Stimulated activated CD4-positive, alpha-beta T cell treated with anti-CD3 and anti-CD28 coated beads, Interleukin-4, amount 100 ng/mL, for 4 hours (primary cell): ENCODE measurements around the gene DAB1.
"Not testable (repeated sequence)": the region's sequence is repeated elsewhere in the genome, so short reads cannot be mapped to it uniquely, and the experiment has no call there.

Source experiments
- DNase-seq, 2 experiments: peaks; one replicate each; pipeline ENCODE4 v3.0.0-alpha.2; 2020

DAB1 gene

GRCh38 chr1:57353654-57354053 is 70.2 kb downstream of the DAB1 start:
- DNase-seq: no peak

- DNase-seq: no peak
Measured at GRCh38 chr1:57350610-57351009, 73.2 kb downstream of the DAB1 start.

- DNase-seq: no peak
Measured at GRCh38 chr1:57348921-57349320, 74.9 kb downstream of the DAB1 start.

GRCh38 chr1:57345916-57346315 is 77.9 kb downstream of the DAB1 start:
- DNase-seq: no peak

DNA sequence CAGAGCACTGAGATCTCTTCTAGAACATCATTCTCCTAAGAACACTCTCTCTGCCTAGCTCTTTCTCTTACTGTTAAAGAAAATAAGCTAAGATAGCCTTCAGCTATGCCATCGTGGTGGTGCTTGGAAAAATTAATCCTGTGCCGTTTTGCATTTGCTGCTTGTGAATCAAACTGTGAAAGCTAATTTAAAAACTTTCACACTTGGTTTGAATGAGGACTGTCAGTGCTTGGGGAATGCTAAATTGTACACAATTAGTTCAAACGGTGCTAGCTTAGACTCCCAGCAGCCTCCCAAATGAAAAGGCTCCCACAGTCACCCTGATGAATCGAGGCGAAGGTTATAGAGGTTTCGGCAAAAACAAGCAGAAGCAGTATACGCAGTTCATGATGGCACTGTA is 79.6 kb downstream of the DAB1 start:
- no peak for DNase-seq

DNA sequence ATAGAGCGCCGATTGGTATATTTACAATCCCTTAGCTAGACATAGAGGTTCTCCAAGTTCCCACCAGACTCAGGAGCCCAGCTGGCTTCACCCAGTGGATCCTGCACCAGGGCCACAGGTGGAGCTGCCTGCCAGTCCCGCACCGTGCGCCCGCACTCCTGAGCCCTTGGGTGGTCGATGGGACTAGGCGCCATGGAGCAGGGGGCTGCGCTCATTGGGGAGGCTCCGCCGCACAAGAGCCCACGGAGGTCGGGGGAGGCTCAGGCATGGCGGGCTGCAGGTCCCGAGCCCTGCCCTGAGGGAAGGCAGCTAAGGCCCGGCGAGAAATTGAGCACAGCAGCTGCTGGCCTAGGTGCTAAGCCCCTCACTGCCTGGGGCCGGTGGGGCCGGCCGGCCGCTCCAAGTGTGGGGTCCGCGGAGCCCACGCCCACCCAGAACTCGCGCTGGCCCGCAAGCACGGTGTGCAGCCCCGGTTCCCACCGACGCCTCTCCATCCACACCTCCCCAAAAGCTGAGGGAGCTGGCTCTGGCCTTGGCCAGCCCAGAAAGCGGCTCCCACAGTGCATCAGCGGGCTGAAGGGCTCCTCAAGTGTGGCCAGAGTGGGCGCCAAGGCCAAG is 80.5 kb downstream of the DAB1 start:
- not testable (repeated sequence) for DNase-seq

- DNase-seq: no peak
Measured at GRCh38 chr1:57341721-57342120, 82.1 kb downstream of the DAB1 start.

DNA sequence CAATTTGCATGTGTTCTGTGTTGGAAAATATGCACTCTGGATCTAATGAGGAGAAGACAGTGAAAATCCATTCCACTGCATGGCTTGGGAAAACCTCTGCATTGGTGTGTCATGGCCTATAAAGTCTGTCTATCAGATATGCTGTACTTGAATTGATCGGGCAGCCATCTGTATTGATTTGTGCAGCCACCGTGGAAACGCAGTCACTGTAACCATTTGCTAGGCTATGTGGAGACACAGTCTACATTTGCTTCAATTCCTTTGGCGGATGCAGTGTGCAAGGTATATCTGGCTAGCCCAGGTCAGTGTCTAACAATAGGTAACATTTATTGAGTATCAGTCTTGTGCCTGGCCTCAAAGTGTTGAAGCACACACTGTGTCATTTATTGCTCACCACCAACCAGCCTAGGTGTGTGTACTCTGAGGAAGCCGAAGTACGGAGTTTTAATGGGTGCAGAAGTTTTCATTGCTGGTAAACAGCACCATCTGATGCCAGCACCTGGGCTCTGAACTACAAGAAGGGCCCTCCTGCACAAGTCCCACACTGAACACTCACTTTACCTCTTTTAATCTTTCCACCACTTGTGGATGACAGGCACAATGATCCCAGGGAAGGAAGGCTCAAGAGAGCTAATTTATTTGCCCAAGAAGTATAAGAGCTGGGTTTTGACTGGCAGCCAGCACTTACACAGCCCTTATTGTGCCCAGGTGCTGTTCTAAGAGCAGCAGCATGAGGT is 83.4 kb downstream of the DAB1 start:
- no peak for DNase-seq

DNA sequence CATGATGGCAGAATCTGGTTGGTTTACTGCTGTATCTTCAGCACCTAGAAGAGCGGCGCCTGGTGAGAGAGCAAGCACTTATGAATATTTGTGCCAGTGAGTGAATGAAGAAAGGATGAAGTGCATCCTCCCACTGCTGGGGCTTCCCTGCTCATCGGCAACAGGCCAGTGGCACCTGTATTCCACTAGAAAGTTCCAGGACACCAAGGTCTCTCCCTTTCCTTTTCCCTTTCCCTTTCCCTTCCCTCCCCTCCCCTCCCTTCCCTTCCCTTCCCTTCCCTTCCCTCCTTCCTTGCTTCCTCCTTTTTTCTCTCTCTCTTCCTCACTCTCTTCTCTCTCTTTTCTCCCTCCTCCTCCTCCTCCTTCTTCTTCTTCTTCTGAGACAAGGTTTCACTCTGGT is 86.2 kb downstream of the DAB1 start:
- DNase-seq: no peak

- DNase-seq: no peak
Measured at GRCh38 chr1:57336793-57337192, 87.1 kb downstream of the DAB1 start.

- no peak for DNase-seq
Measured at GRCh38 chr1:57331620-57332019, 92.2 kb downstream of the DAB1 start.

DNA sequence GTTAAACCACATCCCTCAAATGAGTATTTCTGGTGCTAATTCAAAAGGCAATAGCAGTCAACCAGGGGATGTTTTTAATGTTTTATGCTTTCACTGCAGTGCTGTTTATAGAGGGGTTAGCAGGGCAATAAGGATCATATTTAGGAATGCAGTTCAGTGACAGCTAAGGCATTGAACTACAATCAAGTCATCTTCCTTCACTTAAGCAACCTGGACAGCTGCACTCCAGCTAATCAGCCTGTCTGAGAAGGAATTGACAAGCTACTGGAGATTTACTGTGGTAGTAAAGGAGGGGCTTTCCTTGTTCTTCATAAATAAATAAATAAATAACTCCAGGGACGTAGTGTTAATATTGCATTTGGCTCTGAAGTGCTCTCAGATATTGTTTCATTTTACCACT is 93.9 kb downstream of the DAB1 start:
- DNase-seq: no peak

GRCh38 chr1:57329001-57329527 is 94.8 kb downstream of the DAB1 start:
- DNase-seq: no peak

DNA sequence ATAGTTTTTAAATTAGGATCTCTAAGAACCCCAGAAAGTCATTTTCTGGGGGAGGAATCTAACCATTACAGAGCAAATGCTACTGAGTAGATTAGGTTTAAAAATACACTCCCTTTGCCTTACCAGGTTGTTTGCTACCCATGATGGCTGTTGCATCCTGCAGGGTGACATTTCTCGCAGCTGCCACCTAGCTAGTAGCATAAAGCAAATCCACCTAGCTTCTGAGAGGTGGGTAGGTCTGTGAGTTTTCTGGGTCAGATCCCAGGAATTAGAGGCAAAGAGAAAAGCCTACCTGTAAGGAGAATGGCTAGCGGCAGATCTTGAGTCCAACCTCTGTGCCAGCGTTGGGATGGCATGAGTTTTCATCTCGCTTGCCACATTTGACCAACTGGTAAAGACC is 95.9 kb downstream of the DAB1 start:
- DNase-seq: no peak

- no peak for DNase-seq
Measured at GRCh38 chr1:57327336-57327735, 96.5 kb downstream of the DAB1 start.

- DNase-seq: no peak
Measured at GRCh38 chr1:57325536-57325935, 98.3 kb downstream of the DAB1 start.

DNA sequence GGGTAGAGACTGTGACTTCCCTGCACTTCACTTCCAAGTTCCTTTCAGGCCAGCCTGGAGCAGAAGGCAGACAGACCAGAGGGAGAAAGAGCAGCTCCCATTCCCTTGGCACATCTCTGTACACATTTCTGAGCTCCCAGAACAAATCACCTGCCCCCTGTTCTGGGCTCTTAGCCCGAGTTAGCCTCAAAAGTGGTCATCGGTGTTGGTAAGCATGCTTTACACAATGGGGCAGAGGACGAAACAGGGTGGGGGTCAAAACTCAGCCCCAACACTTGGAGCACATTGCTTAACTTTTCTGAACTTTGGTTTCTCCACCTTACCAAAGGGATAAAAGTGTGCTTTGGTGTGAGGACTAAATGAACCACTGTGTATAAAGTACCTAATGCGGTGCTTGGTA is 98.7 kb downstream of the DAB1 start:
- DNase-seq: no peak

GRCh38 chr1:57324388-57324787 is 99.5 kb downstream of the DAB1 start:
- no peak for DNase-seq

DNA sequence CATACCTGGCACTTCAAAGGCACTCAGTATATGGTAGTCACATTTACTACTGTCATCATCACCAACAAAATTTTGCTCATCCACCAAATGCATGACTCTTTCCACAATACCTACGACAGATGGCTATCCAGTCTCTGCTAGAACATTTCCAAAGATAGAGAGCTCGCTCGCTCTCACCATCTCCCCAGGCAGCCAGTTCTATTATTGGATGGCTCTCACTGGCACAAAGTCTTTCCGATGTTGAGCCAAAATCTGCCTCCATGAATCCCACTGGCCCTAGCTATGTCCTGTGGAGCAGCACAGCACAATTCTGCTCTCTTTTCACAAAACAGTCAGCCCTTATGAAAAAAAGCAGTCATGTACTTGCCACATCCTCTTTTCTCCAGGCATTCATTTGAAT is 102.1 kb downstream of the DAB1 start:
- no peak for DNase-seq

GRCh38 chr1:57319791-57320190 is 104.1 kb downstream of the DAB1 start:
- no peak for DNase-seq

- DNase-seq: no peak
Measured at GRCh38 chr1:57319165-57319564, 104.7 kb downstream of the DAB1 start.

DNA sequence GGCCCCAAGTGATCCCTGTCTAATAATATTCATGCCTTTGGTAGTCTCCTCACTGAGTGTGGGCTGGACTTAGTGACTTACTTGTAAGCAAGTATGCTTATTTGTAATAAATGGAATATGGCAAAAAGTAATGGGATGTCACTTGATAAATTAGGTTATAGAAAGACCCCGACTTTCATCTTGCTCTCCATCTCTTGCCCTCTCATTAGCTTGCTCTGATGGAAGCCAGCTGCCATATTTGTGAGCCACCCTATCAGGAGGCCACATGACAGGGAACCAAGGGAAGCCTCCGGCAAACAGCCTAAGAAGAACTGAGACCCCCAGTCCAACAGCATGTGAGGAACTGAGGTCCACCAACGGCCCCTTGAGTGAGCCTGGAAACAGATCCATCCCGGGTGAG is 107.0 kb downstream of the DAB1 start:
- DNase-seq: no peak

DNA sequence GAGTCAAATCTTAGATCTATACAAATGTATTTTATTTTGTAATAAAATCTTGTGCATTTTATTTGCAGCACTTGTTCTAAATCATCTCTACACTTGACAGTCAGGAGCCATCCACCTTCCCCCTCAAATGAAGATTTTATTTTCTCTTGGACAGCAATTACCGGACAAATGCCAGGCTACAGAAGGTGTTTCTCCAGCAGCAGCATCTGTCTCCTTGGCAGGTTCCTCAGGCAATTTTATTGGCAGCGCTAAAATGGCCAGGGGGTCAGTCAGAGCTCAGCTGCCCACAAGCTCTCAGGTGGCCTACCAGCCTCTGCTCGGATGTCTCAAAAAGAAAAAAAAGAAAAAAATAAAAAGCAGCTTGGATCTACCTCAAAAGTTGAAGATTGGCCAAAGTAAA is 107.6 kb downstream of the DAB1 start:
- no peak for DNase-seq

- no peak for DNase-seq
Measured at GRCh38 chr1:57312869-57313268, 111.0 kb downstream of the DAB1 start.

DNA sequence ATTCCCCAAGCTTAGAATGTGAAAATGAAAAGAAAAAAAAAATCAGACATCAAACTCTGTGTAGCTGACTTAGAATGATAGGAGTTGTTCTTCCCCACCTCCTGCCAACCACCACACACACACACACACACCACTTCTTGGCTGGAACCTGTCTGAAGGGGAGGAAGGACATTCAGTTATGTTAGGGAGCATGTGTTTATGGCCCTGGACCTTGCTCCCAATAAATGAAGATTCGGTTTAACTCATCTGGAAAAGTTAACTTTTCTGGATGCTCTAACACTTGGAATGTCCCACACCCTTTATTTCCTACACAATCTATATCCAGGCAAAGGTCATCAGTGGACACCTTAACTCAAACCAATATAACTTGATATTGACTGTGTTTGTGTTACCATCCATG is 112.4 kb downstream of the DAB1 start:
- no peak for DNase-seq
